Measurements from ENCODE around the gene SNRK.

SNRK gene

GRCh38 chr3:43362183-43362582, 75.8 kb downstream of the SNRK start:
- no peak overlapping the region for H3K27ac ChIP-seq (ENCODE audit: low read length)
- no peaks in the 10 kb centered on the region for H3K4me1 ChIP-seq (ENCODE audit: low read length)

DNA sequence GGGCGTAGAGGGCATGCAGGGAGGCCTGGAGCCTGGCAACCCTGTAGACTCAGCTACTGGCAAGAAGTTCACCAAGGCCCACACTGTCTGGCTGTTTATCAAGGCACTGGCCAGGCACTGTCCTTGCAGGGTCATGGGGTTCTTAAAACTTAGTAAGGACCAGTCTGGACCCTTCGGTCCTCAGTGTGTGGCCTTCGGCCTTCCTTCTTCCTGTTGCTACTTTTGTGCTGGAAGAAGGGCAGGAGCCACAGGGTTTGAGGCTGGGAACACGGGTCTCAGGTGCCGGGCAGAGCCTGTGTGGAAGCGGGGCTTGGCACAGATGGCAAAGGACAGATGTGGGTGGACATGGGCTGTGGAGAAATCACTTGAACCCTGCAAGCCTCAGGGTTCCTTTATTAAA, 76.6 kb downstream of the SNRK start:
- Histone ChIP-seq H3K27me3 (ENCODE audit: low read depth, low read length) (no peaks in the 10 kb centered on the region), H3K9me3 (ENCODE audit: insufficient read depth, low read length) (no peaks in the 10 kb centered on the region), H3K36me3 (replicated peaks; ENCODE audit: low read depth, low read length) (peaks cover 4% of the 10 kb centered on the region), H3K79me2 (ENCODE audit: low read length) (no peaks in the 10 kb centered on the region), H4K20me1 (ENCODE audit: insufficient read depth, low read length) (no peaks in the 10 kb centered on the region), H3K4me3 (ENCODE audit: low read length) (no peak overlapping the region), H3K4me1 (ENCODE audit: low read length) (no peaks in the 10 kb centered on the region), H3K27ac (ENCODE audit: low read length) (no peak overlapping the region), H3K9ac (ENCODE audit: low read length) (no peak overlapping the region), H3K4me2 (ENCODE audit: low read length) (no peak overlapping the region), H2AFZ (ENCODE audit: low read depth, low read length) (no peak overlapping the region)
- TF ChIP-seq EZH2phosphoT487 (IDR thresholded peaks at IDR 0.05; ENCODE audit: low read depth) (no peak), CTCF (IDR thresholded peaks at IDR 0.05; ENCODE audit: low read depth, low read length) (no peak)

More at GRCh38 chr3:43362183-43362582, 75.8 kb downstream of the SNRK start:
- no peak overlapping the region for H2AFZ ChIP-seq (ENCODE audit: low read depth, low read length)
- no peak overlapping the region for H3K9ac ChIP-seq (ENCODE audit: low read length)
- H3K27me3 ChIP-seq (ENCODE audit: low read depth, low read length) = no peaks in the 10 kb centered on the region
- no peaks in the 10 kb centered on the region for H4K20me1 ChIP-seq (ENCODE audit: insufficient read depth, low read length)
- TF ChIP-seq EZH2phosphoT487 (IDR thresholded peaks at IDR 0.05; ENCODE audit: low read depth) (no peak), CTCF (IDR thresholded peaks at IDR 0.05; ENCODE audit: low read depth, low read length) (no peak)
- peaks cover 4% of the 10 kb centered on the region for H3K36me3 ChIP-seq (replicated peaks; ENCODE audit: low read depth, low read length)
- no peak overlapping the region for H3K4me2 ChIP-seq (ENCODE audit: low read length)
- no peaks in the 10 kb centered on the region for H3K9me3 ChIP-seq (ENCODE audit: insufficient read depth, low read length)
- H3K4me3 ChIP-seq (ENCODE audit: low read length) = no peak overlapping the region
- no peaks in the 10 kb centered on the region for H3K79me2 ChIP-seq (ENCODE audit: low read length)

DNA sequence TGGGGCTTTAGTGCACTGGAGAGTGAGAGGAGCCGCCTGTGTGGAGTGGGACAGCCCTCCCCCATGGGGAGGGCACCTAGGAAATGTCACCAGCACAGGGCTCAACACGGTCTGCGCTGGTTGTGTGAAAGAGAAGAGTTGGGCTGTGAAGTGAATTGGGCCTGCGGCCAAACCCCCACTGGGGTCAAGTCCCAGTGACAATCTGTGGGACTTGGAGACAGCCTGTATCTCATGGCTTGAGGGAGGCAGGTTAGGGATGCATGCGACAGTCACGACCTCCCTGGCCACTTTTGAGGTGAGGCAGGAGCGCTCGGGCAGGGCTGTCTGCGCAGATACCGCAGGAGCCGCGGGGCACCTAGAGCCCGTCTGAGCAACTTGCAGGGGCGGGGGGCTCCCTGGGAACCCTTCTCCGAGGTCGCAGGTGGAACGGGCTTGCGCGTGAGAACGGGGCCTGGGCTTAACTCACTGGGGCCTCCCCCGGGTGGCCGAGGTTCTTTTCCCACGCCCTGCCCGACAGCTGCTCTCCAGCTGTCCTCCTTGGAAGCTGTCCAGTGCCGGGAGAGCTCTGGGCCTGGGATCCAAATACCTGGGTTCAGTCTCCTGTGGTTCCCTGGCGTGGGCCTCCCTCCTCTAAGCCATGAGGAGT, 77.4 kb downstream of the SNRK start:
- H3K27ac ChIP-seq (ENCODE audit: low read length) = no peak overlapping the region

GRCh38 chr3:43364494-43364893, 78.2 kb downstream of the SNRK start:
- H3K27me3 ChIP-seq (ENCODE audit: low read depth, low read length) = no peaks in the 10 kb centered on the region
- no peak overlapping the region for H3K4me2 ChIP-seq (ENCODE audit: low read length)
- no peak overlapping the region for H3K9ac ChIP-seq (ENCODE audit: low read length)
- H3K27ac ChIP-seq (ENCODE audit: low read length) = no peak overlapping the region
- no peaks in the 10 kb centered on the region for H3K79me2 ChIP-seq (ENCODE audit: low read length)
- no peaks in the 10 kb centered on the region for H4K20me1 ChIP-seq (ENCODE audit: insufficient read depth, low read length)
- H3K4me1 ChIP-seq (ENCODE audit: low read length) = no peaks in the 10 kb centered on the region
- H2AFZ ChIP-seq (ENCODE audit: low read depth, low read length) = no peak overlapping the region
- H3K9me3 ChIP-seq (ENCODE audit: insufficient read depth, low read length) = no peaks in the 10 kb centered on the region
- H3K36me3 ChIP-seq (replicated peaks; ENCODE audit: low read depth, low read length) = peaks cover 4% of the 10 kb centered on the region
- TF ChIP-seq EZH2phosphoT487 (IDR thresholded peaks at IDR 0.05; ENCODE audit: low read depth) (no peak), CTCF (IDR thresholded peaks at IDR 0.05; ENCODE audit: low read depth, low read length) (no peak)
- H3K4me3 ChIP-seq (ENCODE audit: low read length) = no peak overlapping the region

More for the DNA sequence above, 77.4 kb downstream of the SNRK start:
- H3K4me3 ChIP-seq (ENCODE audit: low read length) = no peak overlapping the region
- H2AFZ ChIP-seq (ENCODE audit: low read depth, low read length) = no peak overlapping the region
- no peaks in the 10 kb centered on the region for H4K20me1 ChIP-seq (ENCODE audit: insufficient read depth, low read length)
- peaks cover 4% of the 10 kb centered on the region for H3K36me3 ChIP-seq (replicated peaks; ENCODE audit: low read depth, low read length)
- H3K9ac ChIP-seq (ENCODE audit: low read length) = no peak overlapping the region
- no peaks in the 10 kb centered on the region for H3K9me3 ChIP-seq (ENCODE audit: insufficient read depth, low read length)
- no peaks in the 10 kb centered on the region for H3K27me3 ChIP-seq (ENCODE audit: low read depth, low read length)
- no peak overlapping the region for H3K4me2 ChIP-seq (ENCODE audit: low read length)
- TF ChIP-seq CTCF (IDR thresholded peaks at IDR 0.05; ENCODE audit: low read depth, low read length) (no peak), EZH2phosphoT487 (IDR thresholded peaks at IDR 0.05; ENCODE audit: low read depth) (no peak)
- H3K79me2 ChIP-seq (ENCODE audit: low read length) = no peaks in the 10 kb centered on the region
- no peaks in the 10 kb centered on the region for H3K4me1 ChIP-seq (ENCODE audit: low read length)

All from OCI-LY3 (cell line).